Hepatocyte (in vitro differentiated cells): Measurements from ENCODE around the gene FOCAD.

ENCODE experiments used
- CTCF ChIP-seq: fragments of 200-600 bp; sonication (generic); IDR thresholded peaks from 2 replicates; pipeline ENCODE4 v1.5.1; 2016; ENCODE audit warnings: antibody characterized with exemption, mild to moderate bottlenecking; ENCODE audit not compliant: poor library complexity
- EZH2 ChIP-seq: fragments of 200-600 bp; sonication (generic); IDR thresholded peaks from 2 replicates; pipeline ENCODE4 v1.6.1; 2016; ENCODE audit warnings: antibody characterized with exemption, mild to moderate bottlenecking, borderline replicate concordance
- EZH2phosphoT487 ChIP-seq: fragments of 200-600 bp; sonication (generic); IDR thresholded peaks from one replicate; pipeline ENCODE4 v1.6.1; 2018; ENCODE audit warnings: antibody characterized with exemption, mild to moderate bottlenecking, low read depth, moderate library complexity; ENCODE audit not compliant: unreplicated experiment, severe bottlenecking

- TF ChIP-seq EZH2phosphoT487: no peak
- TF ChIP-seq CTCF: no peak
- TF ChIP-seq EZH2: no peak
These were observed 230.5 kb downstream of the FOCAD start for GRCh38 chr9:20914556-20914955.
